Osteoblast (primary cell): ENCODE data around the gene ADGRG3. TPM values are rescaled to one million over a fixed set of nuclear protein-coding genes. Genes with fewer than 3 reads are reported as not detected.

Source experiments
- DNase-seq: peaks from one replicate; pipeline ENCODE4 v3.0.0; 2011; ENCODE audit warnings: low spot score, mixed read lengths; ENCODE audit not compliant: insufficient read length; ENCODE audit errors: missing footprints
- H2AFZ ChIP-seq: 2 replicates; pipeline ENCODE4 v1.6.0; 2011; ENCODE audit warnings: mild to moderate bottlenecking, low read length
- H3K27ac ChIP-seq: 2 replicates; pipeline ENCODE4 v1.5.1; 2011; ENCODE audit warnings: mild to moderate bottlenecking, low read depth, low read length, moderate library complexity
- H3K27me3 ChIP-seq: 2 replicates; pipeline ENCODE4 v1.6.0; 2012; ENCODE audit warnings: mild to moderate bottlenecking, control low read depth, inconsistent platforms, low read length, moderate library complexity; ENCODE audit not compliant: insufficient read depth
- H3K36me3 ChIP-seq: 2 replicates; pipeline ENCODE4 v1.5.1; 2011; ENCODE audit warnings: mild to moderate bottlenecking, low read length, control low read depth, moderate library complexity; ENCODE audit not compliant: insufficient read depth
- H3K4me1 ChIP-seq: 2 replicates; pipeline ENCODE4 v1.5.1; 2011; ENCODE audit warnings: mild to moderate bottlenecking, low read length, control low read depth, moderate library complexity; ENCODE audit not compliant: insufficient read depth
- H3K4me2 ChIP-seq: 2 replicates; pipeline ENCODE4 v1.6.0; 2011; ENCODE audit warnings: mild to moderate bottlenecking, low read length; ENCODE audit not compliant: insufficient read depth
- H3K4me3 ChIP-seq: fragments of 200-600 bp; sonication (generic); 3 replicates; pipeline ENCODE4 v1.5.1; 2012; ENCODE audit warnings: mild to moderate bottlenecking, low read length, inconsistent platforms; ENCODE audit not compliant: insufficient read depth
- H3K79me2 ChIP-seq: 2 replicates; pipeline ENCODE4 v1.6.0; 2012; ENCODE audit warnings: mild to moderate bottlenecking, low read length, control low read depth, inconsistent platforms; ENCODE audit not compliant: insufficient read depth
- H3K9me3 ChIP-seq: 2 replicates; pipeline ENCODE4 v1.5.1; 2011; ENCODE audit warnings: low read depth, low read length, control low read depth
- H4K20me1 ChIP-seq: 2 replicates; pipeline ENCODE4 v1.6.0; 2012; ENCODE audit warnings: mild to moderate bottlenecking, low read length, control low read depth; ENCODE audit not compliant: insufficient read depth
- total RNA-seq: library from RNA; depleted of rRNA; stranded (reverse); fragments of >200 nt; gene quantifications from 2 replicates; pipeline ENCODE4 v1.2.3, GENCODE V29; 2012
- TF ChIP-seq, protein P1 (sequence below): IDR thresholded peaks from 2 replicates; pipeline ENCODE4 v1.5.1; 2011; ENCODE audit warnings: mild to moderate bottlenecking, low read depth, low read length, moderate library complexity; ENCODE audit errors: extremely low read depth

The ADGRG3 gene
- total RNA-seq, 1 donor = not detected

- Histone ChIP-seq H3K27me3 (no peaks in the 10 kb centered on the region), H3K79me2 (no peaks in the 10 kb centered on the region), H3K4me2 (no peak overlapping the region), H3K27ac (no peak overlapping the region), H3K9me3 (no peaks in the 10 kb centered on the region), H3K36me3 (no peaks in the 10 kb centered on the region), H3K4me3 (no peak overlapping the region), H4K20me1 (no peaks in the 10 kb centered on the region), H3K4me1 (no peaks in the 10 kb centered on the region), H2AFZ (no peak overlapping the region)
- no peak for DNase-seq
- TF ChIP-seq, protein P1, sequence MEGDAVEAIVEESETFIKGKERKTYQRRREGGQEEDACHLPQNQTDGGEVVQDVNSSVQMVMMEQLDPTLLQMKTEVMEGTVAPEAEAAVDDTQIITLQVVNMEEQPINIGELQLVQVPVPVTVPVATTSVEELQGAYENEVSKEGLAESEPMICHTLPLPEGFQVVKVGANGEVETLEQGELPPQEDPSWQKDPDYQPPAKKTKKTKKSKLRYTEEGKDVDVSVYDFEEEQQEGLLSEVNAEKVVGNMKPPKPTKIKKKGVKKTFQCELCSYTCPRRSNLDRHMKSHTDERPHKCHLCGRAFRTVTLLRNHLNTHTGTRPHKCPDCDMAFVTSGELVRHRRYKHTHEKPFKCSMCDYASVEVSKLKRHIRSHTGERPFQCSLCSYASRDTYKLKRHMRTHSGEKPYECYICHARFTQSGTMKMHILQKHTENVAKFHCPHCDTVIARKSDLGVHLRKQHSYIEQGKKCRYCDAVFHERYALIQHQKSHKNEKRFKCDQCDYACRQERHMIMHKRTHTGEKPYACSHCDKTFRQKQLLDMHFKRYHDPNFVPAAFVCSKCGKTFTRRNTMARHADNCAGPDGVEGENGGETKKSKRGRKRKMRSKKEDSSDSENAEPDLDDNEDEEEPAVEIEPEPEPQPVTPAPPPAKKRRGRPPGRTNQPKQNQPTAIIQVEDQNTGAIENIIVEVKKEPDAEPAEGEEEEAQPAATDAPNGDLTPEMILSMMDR = peak; percentile 33
Measured at GRCh38 chr16:57723170-57723569, 55.1 kb downstream of the ADGRG3 start.

- Histone ChIP-seq H3K27me3 (no peaks in the 10 kb centered on the region), H3K36me3 (no peaks in the 10 kb centered on the region), H3K9me3 (no peaks in the 10 kb centered on the region), H2AFZ (no peak overlapping the region), H3K4me3 (no peak overlapping the region), H4K20me1 (no peaks in the 10 kb centered on the region), H3K4me1 (no peaks in the 10 kb centered on the region), H3K27ac (no peak overlapping the region), H3K79me2 (no peaks in the 10 kb centered on the region), H3K4me2 (no peak overlapping the region)
- TF ChIP-seq, protein P1 = no peak
- no peak for DNase-seq
Measured at GRCh38 chr16:57724531-57724930, 56.4 kb downstream of the ADGRG3 start.

DNA sequence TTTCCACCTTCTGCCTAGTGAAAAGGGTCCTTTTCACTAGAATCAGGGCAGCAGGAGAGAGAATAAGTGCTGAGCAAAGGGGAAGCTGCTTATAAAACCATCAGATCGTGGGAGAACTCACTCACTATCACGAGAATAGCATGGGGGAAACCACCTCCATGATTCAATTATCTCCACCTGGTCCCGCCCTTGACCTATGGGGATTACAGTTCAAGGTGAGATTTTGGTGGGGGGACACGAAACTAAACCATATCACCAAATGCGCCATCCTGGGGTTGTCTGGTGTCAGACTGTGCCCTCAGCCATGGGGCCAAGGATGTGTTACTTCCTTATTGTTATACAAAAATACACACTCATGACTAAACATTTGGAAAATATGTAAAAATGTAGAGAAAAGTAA, 57.0 kb downstream of the ADGRG3 start:
- H3K4me2 ChIP-seq = no peak overlapping the region
- H3K4me3 ChIP-seq = no peak overlapping the region
- DNase-seq = no peak
- H3K4me1 ChIP-seq = no peaks in the 10 kb centered on the region
- H2AFZ ChIP-seq = no peak overlapping the region
- no peaks in the 10 kb centered on the region for H3K36me3 ChIP-seq
- no peak overlapping the region for H3K27ac ChIP-seq
- H3K27me3 ChIP-seq = no peaks in the 10 kb centered on the region
- no peaks in the 10 kb centered on the region for H3K9me3 ChIP-seq
- H4K20me1 ChIP-seq = no peaks in the 10 kb centered on the region
- no peaks in the 10 kb centered on the region for H3K79me2 ChIP-seq
- TF ChIP-seq, protein P1 = no peak

DNA sequence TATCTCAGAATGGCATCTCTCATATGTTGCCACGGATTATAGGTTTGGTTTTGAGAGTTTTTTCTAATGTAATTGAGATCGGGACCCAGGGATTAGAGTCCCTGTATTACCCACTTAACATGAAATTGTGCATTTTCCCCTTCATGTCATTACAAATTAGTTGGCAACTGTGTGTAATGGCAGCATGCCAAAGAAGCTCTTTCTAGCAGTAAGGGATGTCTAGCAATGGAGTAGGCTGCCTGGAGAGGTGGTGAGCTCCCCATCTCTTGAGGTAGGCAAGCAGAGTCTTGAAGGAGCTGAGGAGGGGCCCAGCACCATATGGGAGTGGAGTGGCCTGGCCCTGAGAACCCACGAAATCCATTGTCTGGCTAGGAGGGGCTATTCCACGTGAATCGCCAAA, 57.4 kb downstream of the ADGRG3 start:
- no peaks in the 10 kb centered on the region for H4K20me1 ChIP-seq
- peak; percentile 79 for DNase-seq
- H3K4me2 ChIP-seq = no peak overlapping the region

More for the DNA sequence above, 57.4 kb downstream of the ADGRG3 start:
- Histone ChIP-seq H3K4me3 (no peak overlapping the region), H3K79me2 (no peaks in the 10 kb centered on the region), H3K36me3 (no peaks in the 10 kb centered on the region), H3K27ac (no peak overlapping the region), H3K4me1 (no peaks in the 10 kb centered on the region), H3K9me3 (no peaks in the 10 kb centered on the region), H3K27me3 (no peaks in the 10 kb centered on the region), H2AFZ (no peak overlapping the region)
- TF ChIP-seq, protein P1 = no peak
